Measurements from ENCODE around the gene TNFRSF21.

Gene TNFRSF21

DNA sequence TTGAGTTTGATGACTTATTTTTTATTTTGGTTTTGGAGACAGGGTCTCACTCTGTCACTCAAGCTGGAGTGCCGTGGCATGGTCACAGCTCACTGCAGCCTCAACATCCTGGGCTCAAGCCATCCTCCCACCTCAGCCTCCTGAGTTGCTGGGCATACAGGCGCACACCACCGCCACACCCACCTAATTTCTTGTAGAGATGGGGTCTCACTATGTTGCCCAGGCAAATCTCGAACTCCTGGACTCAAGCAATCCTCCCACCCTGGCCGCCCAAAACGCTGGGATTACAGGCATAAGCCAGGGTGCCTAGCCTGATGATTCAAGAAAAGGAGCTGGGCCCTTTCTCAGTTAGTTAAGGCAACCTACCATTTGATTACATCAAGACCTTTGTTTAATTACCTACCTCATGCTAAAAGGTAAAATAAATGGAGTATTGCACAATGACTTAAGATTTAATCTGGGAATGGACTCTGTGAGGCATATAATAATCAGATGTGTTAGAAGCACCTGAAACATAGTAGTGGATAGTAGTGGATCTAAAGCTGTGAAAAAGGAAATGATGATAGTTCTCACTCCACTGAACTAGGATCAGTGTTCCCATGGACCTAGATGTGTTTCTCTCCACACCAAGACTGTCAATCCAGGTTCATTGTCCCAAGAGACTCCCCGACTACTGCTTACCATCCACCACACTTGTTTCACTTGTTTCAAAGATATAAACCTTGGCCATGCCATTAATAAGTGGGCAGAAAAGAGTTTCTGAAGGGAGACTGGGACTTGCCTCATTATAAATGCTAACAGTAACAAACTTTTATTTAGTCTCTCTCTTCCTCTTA lies 2.1 kb downstream of the TNFRSF21 start:
- Mint-ChIP-seq H3K4me1 (peaks cover 9% of the 10 kb centered on the region), H3K27me3 (ENCODE audit: low read depth) (peaks cover 20% of the 10 kb centered on the region), H3K4me3 (peak overlapping the region; percentile 87 to 91 (median 89)), H3K36me3 (ENCODE audit: low read depth) (no peaks in the 10 kb centered on the region), H3K9me3 (no peaks in the 10 kb centered on the region), H3K27ac (peak overlapping the region in 2 of 3 experiments; percentile 3 to 71)
- TF ChIP-seq, protein P1, sequence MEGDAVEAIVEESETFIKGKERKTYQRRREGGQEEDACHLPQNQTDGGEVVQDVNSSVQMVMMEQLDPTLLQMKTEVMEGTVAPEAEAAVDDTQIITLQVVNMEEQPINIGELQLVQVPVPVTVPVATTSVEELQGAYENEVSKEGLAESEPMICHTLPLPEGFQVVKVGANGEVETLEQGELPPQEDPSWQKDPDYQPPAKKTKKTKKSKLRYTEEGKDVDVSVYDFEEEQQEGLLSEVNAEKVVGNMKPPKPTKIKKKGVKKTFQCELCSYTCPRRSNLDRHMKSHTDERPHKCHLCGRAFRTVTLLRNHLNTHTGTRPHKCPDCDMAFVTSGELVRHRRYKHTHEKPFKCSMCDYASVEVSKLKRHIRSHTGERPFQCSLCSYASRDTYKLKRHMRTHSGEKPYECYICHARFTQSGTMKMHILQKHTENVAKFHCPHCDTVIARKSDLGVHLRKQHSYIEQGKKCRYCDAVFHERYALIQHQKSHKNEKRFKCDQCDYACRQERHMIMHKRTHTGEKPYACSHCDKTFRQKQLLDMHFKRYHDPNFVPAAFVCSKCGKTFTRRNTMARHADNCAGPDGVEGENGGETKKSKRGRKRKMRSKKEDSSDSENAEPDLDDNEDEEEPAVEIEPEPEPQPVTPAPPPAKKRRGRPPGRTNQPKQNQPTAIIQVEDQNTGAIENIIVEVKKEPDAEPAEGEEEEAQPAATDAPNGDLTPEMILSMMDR (IDR thresholded peaks at IDR 0.05; ENCODE audit: unreplicated experiment in 3 of 3), result no peak

DNA sequence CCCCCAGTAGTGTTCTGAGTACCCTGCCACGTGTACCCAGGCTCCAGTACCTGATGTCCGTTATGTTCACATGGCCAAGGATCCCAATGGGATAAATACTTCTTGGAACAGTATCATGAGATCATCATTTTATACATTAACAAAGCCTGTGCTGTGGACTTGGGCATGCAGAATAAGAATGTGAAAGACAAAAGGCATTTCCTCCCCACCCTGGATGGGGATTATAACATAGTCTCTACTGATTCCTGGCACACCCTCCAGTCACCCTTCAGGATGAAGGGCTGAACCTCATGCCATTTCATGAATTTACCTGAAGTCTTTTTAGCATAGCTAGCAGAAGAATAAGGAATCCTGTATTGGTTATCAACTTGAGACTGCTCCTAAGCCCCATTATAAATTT lies 2.8 kb downstream of the TNFRSF21 start:
- peak overlapping the region; percentile 14 to 54 (median 14) for H3K4me3 Mint-ChIP-seq
- no peaks in the 10 kb centered on the region for H3K9me3 Mint-ChIP-seq
- H3K27me3 Mint-ChIP-seq (ENCODE audit: low read depth), result peaks cover 20% of the 10 kb centered on the region
- TF ChIP-seq, protein P1 (IDR thresholded peaks at IDR 0.05; ENCODE audit: unreplicated experiment in 3 of 3), result no peak
- no peaks in the 10 kb centered on the region for H3K36me3 Mint-ChIP-seq (ENCODE audit: low read depth)
- peaks cover 9% of the 10 kb centered on the region for H3K4me1 Mint-ChIP-seq
- no peak overlapping the region for H3K27ac Mint-ChIP-seq

DNA sequence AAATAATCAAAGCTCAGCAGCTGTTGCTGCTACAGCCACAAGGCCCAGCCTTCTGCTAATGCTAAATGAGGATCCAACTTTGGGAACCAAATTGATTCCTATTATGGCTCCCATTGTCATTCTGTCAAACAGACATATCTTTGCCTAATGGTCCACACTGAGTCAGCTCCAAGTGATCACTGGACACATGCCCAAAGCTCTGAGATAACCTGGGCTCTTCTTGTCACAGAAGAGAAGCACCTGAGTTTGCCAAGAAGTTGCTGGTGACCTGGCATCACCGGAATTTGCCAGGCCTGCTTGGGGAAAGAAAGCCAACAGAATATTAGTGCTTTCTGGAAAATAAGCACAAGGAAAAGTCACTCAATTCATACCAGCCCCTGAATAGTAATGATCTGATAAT lies 5.8 kb downstream of the TNFRSF21 start:
- H3K9me3 Mint-ChIP-seq, result no peaks in the 10 kb centered on the region
- no peak overlapping the region for H3K4me3 Mint-ChIP-seq
- peaks cover 15% of the 10 kb centered on the region for H3K27me3 Mint-ChIP-seq (ENCODE audit: low read depth)
- H3K4me1 Mint-ChIP-seq, result peaks cover 9% of the 10 kb centered on the region
- TF ChIP-seq, protein P1 (IDR thresholded peaks at IDR 0.05; ENCODE audit: unreplicated experiment in 3 of 3), result no peak
- H3K36me3 Mint-ChIP-seq (ENCODE audit: low read depth), result no peaks in the 10 kb centered on the region
- no peak overlapping the region for H3K27ac Mint-ChIP-seq

DNA sequence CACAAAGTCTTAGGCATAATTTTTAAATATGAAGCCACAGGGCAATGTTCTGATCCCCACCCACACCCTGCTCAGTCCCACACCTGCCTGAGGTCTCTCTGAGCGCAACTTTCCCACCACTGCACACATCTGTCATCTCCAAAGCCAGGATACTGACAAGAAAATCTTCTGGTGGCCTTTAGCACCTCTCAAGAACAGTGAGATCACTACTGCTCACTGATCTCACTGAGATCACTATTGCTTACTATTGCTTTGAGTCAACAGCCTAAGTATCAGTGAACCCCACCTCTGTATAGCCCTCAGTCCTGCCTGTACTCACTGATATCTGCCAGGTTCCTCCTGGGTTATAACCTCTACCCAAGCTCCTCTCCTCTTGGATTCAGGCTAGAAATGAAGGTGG lies 6.4 kb downstream of the TNFRSF21 start:
- Mint-ChIP-seq H3K9me3 (no peaks in the 10 kb centered on the region), H3K27me3 (ENCODE audit: low read depth) (peaks cover 13% of the 10 kb centered on the region), H3K4me1 (peaks cover 8% of the 10 kb centered on the region), H3K36me3 (ENCODE audit: low read depth) (no peaks in the 10 kb centered on the region), H3K27ac (no peak overlapping the region), H3K4me3 (no peak overlapping the region)
- TF ChIP-seq, protein P1 (IDR thresholded peaks at IDR 0.05; ENCODE audit: unreplicated experiment in 3 of 3), result no peak

DNA sequence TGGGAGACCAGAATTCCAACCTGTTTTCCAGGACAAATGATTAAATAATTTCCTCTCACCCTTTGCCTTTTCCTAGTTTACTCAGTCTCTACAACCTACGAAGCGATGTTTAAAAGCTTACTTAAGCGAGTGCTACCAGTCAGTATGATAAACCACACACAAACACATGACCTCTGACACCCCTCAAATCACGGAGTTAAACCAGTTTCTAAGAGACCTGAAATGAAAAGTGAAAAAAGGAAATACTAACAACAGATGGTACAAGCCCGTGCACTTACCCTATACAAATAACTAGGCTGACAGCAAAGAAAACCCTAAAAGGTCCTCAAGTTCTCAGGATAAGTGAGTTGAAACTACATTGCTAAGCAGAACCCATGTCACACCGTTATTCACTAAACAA lies 7.7 kb downstream of the TNFRSF21 start:
- H3K4me1 Mint-ChIP-seq, result no peaks in the 10 kb centered on the region
- no peaks in the 10 kb centered on the region for H3K9me3 Mint-ChIP-seq
- no peak overlapping the region for H3K4me3 Mint-ChIP-seq
- no peaks in the 10 kb centered on the region for H3K36me3 Mint-ChIP-seq (ENCODE audit: low read depth)
- H3K27me3 Mint-ChIP-seq (ENCODE audit: low read depth), result peaks cover 6% of the 10 kb centered on the region
- H3K27ac Mint-ChIP-seq, result no peak overlapping the region
- TF ChIP-seq, protein P1 (IDR thresholded peaks at IDR 0.05; ENCODE audit: unreplicated experiment in 3 of 3), result no peak

DNA sequence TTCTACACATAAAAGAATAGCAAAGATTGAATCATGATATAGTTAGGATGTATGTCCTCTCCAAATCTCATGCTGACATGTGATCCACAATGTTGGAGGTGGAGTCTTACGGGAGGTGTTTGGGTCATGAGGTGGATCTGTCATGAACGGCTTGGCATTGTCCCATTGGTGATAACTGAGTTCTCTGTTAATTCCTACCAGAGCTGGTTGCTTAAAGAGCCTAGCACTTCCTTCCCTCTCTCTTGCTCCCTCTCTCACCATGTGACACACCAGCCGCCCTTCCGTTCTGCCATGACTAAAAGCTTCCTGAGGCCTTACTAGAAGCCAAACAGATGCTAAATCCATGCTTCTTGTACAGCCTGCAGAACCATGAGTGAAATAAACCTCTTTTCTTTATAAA lies 8.3 kb downstream of the TNFRSF21 start:
- H3K36me3 Mint-ChIP-seq (ENCODE audit: low read depth), result no peaks in the 10 kb centered on the region
- H3K9me3 Mint-ChIP-seq, result no peaks in the 10 kb centered on the region
- TF ChIP-seq, protein P1 (IDR thresholded peaks at IDR 0.05; ENCODE audit: unreplicated experiment in 3 of 3), result no peak
- no peaks in the 10 kb centered on the region for H3K4me1 Mint-ChIP-seq
- H3K27me3 Mint-ChIP-seq (ENCODE audit: low read depth), result peaks cover 6% of the 10 kb centered on the region
- no peak overlapping the region for H3K27ac Mint-ChIP-seq
- no peak overlapping the region for H3K4me3 Mint-ChIP-seq

Data from nephron (organoid).